ENCODE data around the gene ZDHHC14.

The ZDHHC14 gene

DNA sequence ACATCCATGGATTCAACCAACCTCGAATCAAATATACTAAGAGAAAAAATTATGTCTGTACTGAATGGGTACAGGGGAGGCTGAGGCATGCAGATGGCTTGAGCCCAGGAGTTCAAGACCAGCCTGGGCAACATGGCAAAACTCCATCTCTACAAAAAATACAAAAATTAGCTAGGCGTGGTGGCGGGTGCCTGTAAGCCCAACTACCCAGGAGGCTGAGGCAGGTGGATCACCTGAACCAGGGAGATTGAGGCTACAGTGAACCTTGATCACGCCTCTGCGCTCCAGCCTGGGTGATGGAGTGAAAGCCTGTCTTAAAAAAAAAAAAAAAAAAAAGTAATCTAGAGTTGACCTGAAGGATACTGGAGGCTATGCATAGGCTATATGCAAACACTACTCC lies 223.0 kb downstream of the ZDHHC14 start:
- H3K9ac ChIP-seq (ENCODE audit: low read length in 2 of 2): no peak overlapping the region

DNA sequence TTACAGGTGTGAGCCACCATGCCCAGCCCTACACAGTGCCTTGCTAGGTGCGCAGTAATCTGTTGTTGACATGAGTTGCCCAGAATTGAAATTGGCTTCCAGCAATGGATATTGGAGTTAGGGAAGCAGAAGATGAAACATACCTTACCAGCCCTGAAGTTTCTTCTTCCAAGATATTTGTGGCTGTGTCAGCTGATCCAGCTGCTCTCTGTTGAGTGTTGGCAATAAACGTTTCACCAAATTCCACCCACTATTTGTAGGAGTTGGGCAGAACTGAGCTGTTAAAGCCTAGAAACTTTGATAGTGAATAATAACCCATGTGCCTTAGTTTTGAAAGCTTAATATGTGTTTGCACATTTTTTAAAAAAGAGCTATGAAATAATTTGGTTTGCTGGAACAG lies 223.8 kb downstream of the ZDHHC14 start:
- no peak overlapping the region for H3K27ac ChIP-seq (ENCODE audit: low read length)
- H3K4me3 ChIP-seq (ENCODE audit: low read length in 2 of 2): no peak overlapping the region
- no peaks in the 10 kb centered on the region for H3K9me3 ChIP-seq (ENCODE audit: control insufficient read depth in 2 of 2, low read length in 2 of 2)
- no peaks in the 10 kb centered on the region for H3K36me3 ChIP-seq (ENCODE audit: control insufficient read depth in 2 of 2, insufficient read depth in 2 of 2, low read length in 2 of 2)
- no peaks in the 10 kb centered on the region for H3K27me3 ChIP-seq (ENCODE audit: control insufficient read depth in 1 of 2, insufficient read depth in 2 of 2, low read length in 2 of 2)
- H3K4me1 ChIP-seq (ENCODE audit: control insufficient read depth, insufficient read depth, low read length): no peaks in the 10 kb centered on the region
- no peak overlapping the region for H3K9ac ChIP-seq (ENCODE audit: low read length in 2 of 2)

More for the DNA sequence above, 223.0 kb downstream of the ZDHHC14 start:
- Histone ChIP-seq H3K27ac (ENCODE audit: low read length) (no peak overlapping the region), H3K4me3 (ENCODE audit: low read length in 2 of 2) (no peak overlapping the region), H3K9me3 (ENCODE audit: control insufficient read depth in 2 of 2, low read length in 2 of 2) (no peaks in the 10 kb centered on the region), H3K36me3 (ENCODE audit: control insufficient read depth in 2 of 2, insufficient read depth in 2 of 2, low read length in 2 of 2) (no peaks in the 10 kb centered on the region), H3K4me1 (ENCODE audit: control insufficient read depth, insufficient read depth, low read length) (no peaks in the 10 kb centered on the region), H3K27me3 (ENCODE audit: control insufficient read depth in 1 of 2, insufficient read depth in 2 of 2, low read length in 2 of 2) (no peaks in the 10 kb centered on the region)

DNA sequence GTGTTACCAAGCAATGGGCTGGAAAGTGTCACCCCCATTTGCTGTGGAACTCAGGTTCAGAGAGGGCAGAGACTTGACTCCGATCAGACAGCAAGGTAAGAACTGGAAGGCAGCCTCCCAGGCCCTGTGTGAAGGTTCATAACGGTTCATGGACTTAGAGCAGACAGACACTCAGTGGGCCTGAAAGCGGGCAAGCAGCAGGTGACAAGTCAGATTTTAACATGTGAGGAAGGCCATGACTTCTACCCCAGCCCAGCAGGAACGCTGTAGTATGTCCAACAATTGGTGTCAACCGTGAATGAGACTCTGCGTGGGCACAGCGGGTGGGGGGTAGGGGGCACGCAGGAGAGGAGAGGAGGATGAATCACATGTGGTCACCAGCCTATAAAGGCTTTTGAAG lies 224.5 kb downstream of the ZDHHC14 start:
- Histone ChIP-seq H3K9ac (ENCODE audit: low read length in 2 of 2) (no peak overlapping the region), H3K36me3 (ENCODE audit: control insufficient read depth in 2 of 2, insufficient read depth in 2 of 2, low read length in 2 of 2) (no peaks in the 10 kb centered on the region), H3K4me1 (ENCODE audit: control insufficient read depth, insufficient read depth, low read length) (no peaks in the 10 kb centered on the region), H3K27me3 (ENCODE audit: control insufficient read depth in 1 of 2, insufficient read depth in 2 of 2, low read length in 2 of 2) (no peaks in the 10 kb centered on the region), H3K4me3 (ENCODE audit: low read length in 2 of 2) (no peak overlapping the region), H3K9me3 (ENCODE audit: control insufficient read depth in 2 of 2, low read length in 2 of 2) (no peaks in the 10 kb centered on the region), H3K27ac (ENCODE audit: low read length) (no peak overlapping the region)

DNA sequence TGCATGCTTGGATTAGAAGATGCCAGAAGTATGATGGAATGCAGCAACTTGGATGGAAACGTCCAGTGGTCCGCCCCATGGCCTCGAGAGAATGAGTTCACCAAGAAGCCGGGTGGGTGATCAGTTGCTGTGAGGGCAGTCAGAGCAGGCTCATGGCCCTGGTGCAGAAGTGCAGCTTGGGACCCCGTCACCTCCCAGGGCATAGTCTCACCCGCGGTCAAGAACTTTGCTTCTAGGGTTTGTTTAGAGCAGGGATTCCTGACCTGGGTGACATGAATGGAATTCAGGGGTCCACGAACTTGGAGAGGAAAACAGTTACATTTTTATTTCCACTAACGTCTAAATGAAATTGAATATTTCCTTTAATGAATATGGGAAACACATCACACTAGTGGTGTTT lies 225.5 kb downstream of the ZDHHC14 start:
- Histone ChIP-seq H3K27ac (ENCODE audit: low read length) (no peak overlapping the region), H3K9me3 (ENCODE audit: control insufficient read depth in 2 of 2, low read length in 2 of 2) (no peaks in the 10 kb centered on the region)

GRCh38 chr6:157607317-157608109 lies 226.5 kb downstream of the ZDHHC14 start:
- H3K4me1 ChIP-seq (ENCODE audit: control insufficient read depth, insufficient read depth, low read length): no peaks in the 10 kb centered on the region
- no peak overlapping the region for H3K9ac ChIP-seq (ENCODE audit: low read length in 2 of 2)
- H3K36me3 ChIP-seq (ENCODE audit: control insufficient read depth in 2 of 2, insufficient read depth in 2 of 2, low read length in 2 of 2): no peaks in the 10 kb centered on the region
- H3K4me3 ChIP-seq (ENCODE audit: low read length in 2 of 2): no peak overlapping the region
- H3K27ac ChIP-seq (ENCODE audit: low read length): no peak overlapping the region
- no peaks in the 10 kb centered on the region for H3K9me3 ChIP-seq (ENCODE audit: control insufficient read depth in 2 of 2, low read length in 2 of 2)
- no peaks in the 10 kb centered on the region for H3K27me3 ChIP-seq (ENCODE audit: control insufficient read depth in 1 of 2, insufficient read depth in 2 of 2, low read length in 2 of 2)

More for the DNA sequence above, 225.5 kb downstream of the ZDHHC14 start:
- Histone ChIP-seq H3K4me3 (ENCODE audit: low read length in 2 of 2) (no peak overlapping the region), H3K27me3 (ENCODE audit: control insufficient read depth in 1 of 2, insufficient read depth in 2 of 2, low read length in 2 of 2) (no peaks in the 10 kb centered on the region), H3K9ac (ENCODE audit: low read length in 2 of 2) (no peak overlapping the region), H3K36me3 (ENCODE audit: control insufficient read depth in 2 of 2, insufficient read depth in 2 of 2, low read length in 2 of 2) (no peaks in the 10 kb centered on the region), H3K4me1 (ENCODE audit: control insufficient read depth, insufficient read depth, low read length) (no peaks in the 10 kb centered on the region)

DNA sequence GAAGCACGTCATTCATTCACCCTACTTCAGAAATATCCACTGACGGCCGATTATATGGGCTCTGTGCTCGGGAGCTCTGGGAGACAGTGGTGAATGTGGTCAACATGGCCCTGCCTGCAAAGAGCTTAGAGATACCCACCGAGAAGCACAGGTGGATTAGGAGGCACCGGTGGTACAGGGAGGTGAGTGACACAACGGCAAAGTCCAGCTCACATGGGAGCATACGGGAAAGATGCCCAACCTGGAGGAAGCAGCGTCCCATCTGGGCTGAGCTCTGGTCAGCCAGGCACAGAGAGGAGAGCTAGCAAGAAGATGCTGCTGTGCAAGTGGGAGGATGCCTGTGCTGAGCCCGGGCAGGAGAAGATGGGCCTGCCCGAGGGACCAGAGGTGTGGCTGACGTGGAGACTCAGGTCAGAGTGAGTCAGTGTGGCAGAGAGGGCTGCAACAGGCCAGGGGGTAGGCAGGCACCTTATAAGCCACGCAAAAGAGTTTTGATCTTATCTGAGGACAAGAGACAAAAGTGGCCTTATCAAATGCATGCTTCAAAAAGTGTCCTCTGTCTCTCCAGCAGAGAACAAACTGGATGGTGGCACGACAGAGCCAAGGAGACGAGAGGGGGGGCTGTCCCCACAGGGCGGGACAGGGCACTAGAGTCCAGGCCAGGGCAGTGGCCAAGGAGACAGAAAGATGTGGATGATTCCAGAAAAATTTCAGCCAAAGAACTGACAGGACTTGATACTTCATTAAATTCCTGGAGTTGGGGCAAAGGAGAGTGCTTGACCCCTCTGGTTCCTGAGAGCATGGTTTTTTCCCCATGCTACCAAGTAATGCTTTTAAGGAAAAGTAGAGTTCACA lies 227.5 kb downstream of the ZDHHC14 start:
- Histone ChIP-seq H3K27me3 (ENCODE audit: control insufficient read depth in 1 of 2, insufficient read depth in 2 of 2, low read length in 2 of 2) (no peaks in the 10 kb centered on the region), H3K9ac (ENCODE audit: low read length in 2 of 2) (no peak overlapping the region), H3K4me3 (ENCODE audit: low read length in 2 of 2) (no peak overlapping the region), H3K4me1 (ENCODE audit: control insufficient read depth, insufficient read depth, low read length) (no peaks in the 10 kb centered on the region), H3K36me3 (ENCODE audit: control insufficient read depth in 2 of 2, insufficient read depth in 2 of 2, low read length in 2 of 2) (no peaks in the 10 kb centered on the region), H3K27ac (ENCODE audit: low read length) (no peak overlapping the region), H3K9me3 (ENCODE audit: control insufficient read depth in 2 of 2, low read length in 2 of 2) (no peaks in the 10 kb centered on the region)

DNA sequence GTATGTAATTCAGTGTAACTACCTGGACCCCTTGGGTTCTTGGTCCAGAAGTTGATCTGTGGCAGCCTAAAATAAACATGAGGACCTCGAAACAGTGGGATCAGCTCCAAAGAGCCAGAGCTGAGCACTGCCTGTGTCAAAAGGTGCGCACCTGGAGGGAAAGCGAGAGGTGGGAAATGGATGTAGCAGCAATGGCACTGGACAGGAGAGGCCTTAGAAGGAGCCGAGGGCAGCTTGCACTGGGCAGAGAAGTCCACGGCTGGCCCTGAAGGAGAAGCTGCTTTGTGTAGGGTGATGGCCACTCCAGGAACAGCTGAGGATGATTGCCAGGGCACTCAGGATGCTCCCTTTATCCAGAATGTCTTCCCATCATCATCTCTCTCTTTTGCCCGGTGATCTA lies 228.1 kb downstream of the ZDHHC14 start:
- H3K9me3 ChIP-seq (ENCODE audit: control insufficient read depth in 2 of 2, low read length in 2 of 2): no peaks in the 10 kb centered on the region
- H3K4me1 ChIP-seq (ENCODE audit: control insufficient read depth, insufficient read depth, low read length): no peaks in the 10 kb centered on the region
- no peaks in the 10 kb centered on the region for H3K36me3 ChIP-seq (ENCODE audit: control insufficient read depth in 2 of 2, insufficient read depth in 2 of 2, low read length in 2 of 2)
- no peak overlapping the region for H3K27ac ChIP-seq (ENCODE audit: low read length)
- no peak overlapping the region for H3K9ac ChIP-seq (ENCODE audit: low read length in 2 of 2)
- H3K4me3 ChIP-seq (ENCODE audit: low read length in 2 of 2): no peak overlapping the region
- no peaks in the 10 kb centered on the region for H3K27me3 ChIP-seq (ENCODE audit: control insufficient read depth in 1 of 2, insufficient read depth in 2 of 2, low read length in 2 of 2)

DNA sequence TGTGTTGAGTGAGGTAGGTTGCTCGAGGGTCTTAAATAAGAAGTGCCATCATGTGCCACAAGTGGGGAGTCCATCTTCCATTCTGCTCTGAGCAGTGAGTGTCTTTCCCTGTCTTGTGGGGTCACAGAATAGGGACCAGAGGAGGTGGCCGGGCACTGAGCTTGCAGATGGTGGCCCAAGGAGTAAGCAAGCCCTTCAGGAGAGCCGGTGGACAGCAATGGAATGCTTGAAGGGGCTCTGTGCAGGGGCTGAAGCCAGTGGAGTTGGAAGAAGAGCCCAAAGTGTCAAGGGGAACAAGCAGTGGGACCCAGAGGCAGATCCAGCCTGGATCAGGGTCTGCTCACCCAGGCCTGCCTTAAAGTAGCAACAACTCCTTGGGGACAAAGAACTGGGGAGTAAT lies 228.6 kb downstream of the ZDHHC14 start:
- no peaks in the 10 kb centered on the region for H3K9me3 ChIP-seq (ENCODE audit: control insufficient read depth in 2 of 2, low read length in 2 of 2)
- H3K4me1 ChIP-seq (ENCODE audit: control insufficient read depth, insufficient read depth, low read length): no peaks in the 10 kb centered on the region
- H3K27ac ChIP-seq (ENCODE audit: low read length): no peak overlapping the region
- H3K27me3 ChIP-seq (ENCODE audit: control insufficient read depth in 1 of 2, insufficient read depth in 2 of 2, low read length in 2 of 2): no peaks in the 10 kb centered on the region
- H3K36me3 ChIP-seq (ENCODE audit: control insufficient read depth in 2 of 2, insufficient read depth in 2 of 2, low read length in 2 of 2): no peaks in the 10 kb centered on the region
- H3K9ac ChIP-seq (ENCODE audit: low read length in 2 of 2): no peak overlapping the region
- H3K4me3 ChIP-seq (ENCODE audit: low read length in 2 of 2): no peak overlapping the region

- Histone ChIP-seq H3K27me3 (ENCODE audit: control insufficient read depth in 1 of 2, insufficient read depth in 2 of 2, low read length in 2 of 2) (no peaks in the 10 kb centered on the region), H3K9me3 (ENCODE audit: control insufficient read depth in 2 of 2, low read length in 2 of 2) (no peaks in the 10 kb centered on the region), H3K36me3 (ENCODE audit: control insufficient read depth in 2 of 2, insufficient read depth in 2 of 2, low read length in 2 of 2) (no peaks in the 10 kb centered on the region), H3K4me1 (ENCODE audit: control insufficient read depth, insufficient read depth, low read length) (no peaks in the 10 kb centered on the region), H3K4me3 (ENCODE audit: low read length in 2 of 2) (no peak overlapping the region), H3K27ac (ENCODE audit: low read length) (no peak overlapping the region), H3K9ac (ENCODE audit: low read length in 2 of 2) (no peak overlapping the region)
These were observed 229.5 kb downstream of the ZDHHC14 start for GRCh38 chr6:157610451-157610999.

- Histone ChIP-seq H3K4me3 (ENCODE audit: low read length in 2 of 2) (no peak overlapping the region), H3K36me3 (ENCODE audit: control insufficient read depth in 2 of 2, insufficient read depth in 2 of 2, low read length in 2 of 2) (no peaks in the 10 kb centered on the region), H3K4me1 (ENCODE audit: control insufficient read depth, insufficient read depth, low read length) (no peaks in the 10 kb centered on the region), H3K27ac (ENCODE audit: low read length) (no peak overlapping the region), H3K9ac (ENCODE audit: low read length in 2 of 2) (no peak overlapping the region), H3K27me3 (ENCODE audit: control insufficient read depth in 1 of 2, insufficient read depth in 2 of 2, low read length in 2 of 2) (no peaks in the 10 kb centered on the region), H3K9me3 (ENCODE audit: control insufficient read depth in 2 of 2, low read length in 2 of 2) (no peaks in the 10 kb centered on the region)
These were observed 230.4 kb downstream of the ZDHHC14 start for GRCh38 chr6:157611406-157611805.
